Lung (tissue), 12 donors: ENCODE data around the gene TMEM150B. TPM values are rescaled to one million over a fixed set of nuclear protein-coding genes. Genes with fewer than 3 reads are reported as not detected.

ENCODE experiments used
- ATAC-seq: fragments of 200-7000 bp; cut with Tn5 transposase; one replicate; pipeline ENCODE4 v1.9.1; 2020; ENCODE audit warnings: moderate number of reproducible peaks; ENCODE audit not compliant: insufficient read depth, low FRiP score
- DNase-seq, 3 donors: peaks; one replicate each; pipeline ENCODE4 v3.0.0-alpha.2; 2013 to 2017
- H3K27ac ChIP-seq, 2 donors: one replicate each; pipeline ENCODE4 v1.5.1; 2013; ENCODE audit warnings: mild to moderate bottlenecking in 2 of 2, moderate library complexity in 2 of 2, control low read depth in 1 of 2, inconsistent platforms in 1 of 2, low read depth in 1 of 2, low read length in 1 of 2
- H3K27me3 ChIP-seq, 3 donors: one replicate each; pipeline ENCODE4 v1.5.1; 2013; ENCODE audit warnings: low read length in 2 of 3; ENCODE audit not compliant: control insufficient read depth in 3 of 3, insufficient read depth in 3 of 3
- H3K36me3 ChIP-seq, 4 donors: one replicate each; pipeline ENCODE4 v1.5.1; 2013; ENCODE audit warnings: low read length in 4 of 4, mild to moderate bottlenecking in 1 of 4, moderate library complexity in 1 of 4; ENCODE audit not compliant: control insufficient read depth in 4 of 4, insufficient read depth in 4 of 4
- H3K4me1 ChIP-seq, 5 donors: one replicate each; pipeline ENCODE4 v1.5.1; 2013; ENCODE audit warnings: low read length in 5 of 5, mild to moderate bottlenecking in 2 of 5, moderate library complexity in 1 of 5; ENCODE audit not compliant: control insufficient read depth in 5 of 5, insufficient read depth in 5 of 5
- H3K4me3 ChIP-seq: one replicate; pipeline ENCODE4 v1.5.1; 2013; ENCODE audit warnings: mild to moderate bottlenecking, control low read depth, moderate library complexity
- H3K9ac ChIP-seq, 2 donors: one replicate each; pipeline ENCODE4 v1.5.1; 2013; ENCODE audit warnings: low read length in 2 of 2, control low read depth in 1 of 2; ENCODE audit not compliant: insufficient read depth in 1 of 2
- H3K9me3 ChIP-seq, 4 donors: one replicate each; pipeline ENCODE4 v1.5.1; 2013; ENCODE audit warnings: low read length in 3 of 4, mild to moderate bottlenecking in 1 of 4, moderate library complexity in 1 of 4; ENCODE audit not compliant: control insufficient read depth in 4 of 4, insufficient read depth in 3 of 4
- CTCF ChIP-seq: IDR thresholded peaks from 2 replicates; pipeline ENCODE4 v1.5.1; 2012; ENCODE audit warnings: mild to moderate bottlenecking; ENCODE audit errors: control extremely low read depth, extremely low read depth
- WGBS, 2 donors: extraction: QIAGEN DNeasy Blood & Tissue Kit; methylation state at CpG; one replicate each; pipeline ENCODE4 v1.1.7; 2013; 5-methylcytosine and 5-hydroxymethylcytosine counted together
- polyA plus RNA-seq, 2 donors: library from polyadenylated mRNA; stranded (reverse); fragments of 200-250 nt; gene quantifications; one replicate each; pipeline ENCODE4 v1.2.1, GENCODE V29; 2013
- total RNA-seq, 2 donors: library from RNA; depleted of rRNA in 1 of 2; stranded (reverse); fragments of >200 nt in 1 of 2; gene quantifications; one replicate each; pipeline ENCODE4 v1.2.1, GENCODE V29; 2014 to 2021
- donor health status: control.
- donor health status: control.
- donor health status: Bipolar disorder and iron deficiency.
- donor health status: healthy.
- donor health status: DM: yes; HTN: yes; CAD: no.

TMEM150B gene
- total and polyA plus RNA-seq, 4 donors: 2.3 to 23.0 (median 17.0) TPM

- Histone ChIP-seq H3K9ac (no peak overlapping the region), H3K27ac (no peak overlapping the region), H3K4me1 (no peaks in the 10 kb centered on the region), H3K9me3 (peaks cover 0 to 2% (median 0%) of the 10 kb centered on the region in 4 donors), H3K36me3 (peaks cover 0 to 6% (median 0%) of the 10 kb centered on the region in 4 donors), H3K4me3 (no peak overlapping the region), H3K27me3 (no peaks in the 10 kb centered on the region)
- TF ChIP-seq CTCF: no peak
- 83 to 91% methylated on average over 8 of the region's 8 CpGs for WGBS, 2 donors
- DNase-seq (no peak), ATAC-seq (no peak)
Observed at GRCh38 chr19:55320844-55321419, 4.2 kb downstream of the TMEM150B start.

GRCh38 chr19:55319785-55320184 is 5.4 kb downstream of the TMEM150B start:
- Histone ChIP-seq H3K9me3 (peaks cover 0 to 2% (median 0%) of the 10 kb centered on the region in 4 donors), H3K4me3 (no peak overlapping the region), H3K4me1 (no peaks in the 10 kb centered on the region), H3K9ac (no peak overlapping the region), H3K27me3 (no peaks in the 10 kb centered on the region), H3K36me3 (peaks cover 0 to 6% (median 0%) of the 10 kb centered on the region in 4 donors), H3K27ac (no peak overlapping the region)
- DNase-seq (peak; percentile 44 to 73 (median 55)), ATAC-seq (no peak)
- TF ChIP-seq CTCF: no peak
- WGBS, 2 donors: 25 to 69% methylated on average over 21 of the region's 21 CpGs

GRCh38 chr19:55316646-55317045 is 8.5 kb downstream of the TMEM150B start:
- H3K9me3 ChIP-seq: peaks cover 0 to 2% (median 0%) of the 10 kb centered on the region in 4 donors
- peaks cover 0 to 6% (median 0%) of the 10 kb centered on the region in 4 donors for H3K36me3 ChIP-seq
- ATAC-seq (no peak), DNase-seq (no peak)
- no peaks in the 10 kb centered on the region for H3K4me1 ChIP-seq
- H3K27me3 ChIP-seq: no peaks in the 10 kb centered on the region
- no peak overlapping the region for H3K9ac ChIP-seq
- no peak for TF ChIP-seq CTCF
- 85% methylated on average over 8 of the region's 8 CpGs for WGBS, 2 donors
- no peak overlapping the region for H3K4me3 ChIP-seq
- H3K27ac ChIP-seq: no peak overlapping the region
